Measurements from ENCODE around the gene ARHGEF1.

The ARHGEF1 gene

DNA sequence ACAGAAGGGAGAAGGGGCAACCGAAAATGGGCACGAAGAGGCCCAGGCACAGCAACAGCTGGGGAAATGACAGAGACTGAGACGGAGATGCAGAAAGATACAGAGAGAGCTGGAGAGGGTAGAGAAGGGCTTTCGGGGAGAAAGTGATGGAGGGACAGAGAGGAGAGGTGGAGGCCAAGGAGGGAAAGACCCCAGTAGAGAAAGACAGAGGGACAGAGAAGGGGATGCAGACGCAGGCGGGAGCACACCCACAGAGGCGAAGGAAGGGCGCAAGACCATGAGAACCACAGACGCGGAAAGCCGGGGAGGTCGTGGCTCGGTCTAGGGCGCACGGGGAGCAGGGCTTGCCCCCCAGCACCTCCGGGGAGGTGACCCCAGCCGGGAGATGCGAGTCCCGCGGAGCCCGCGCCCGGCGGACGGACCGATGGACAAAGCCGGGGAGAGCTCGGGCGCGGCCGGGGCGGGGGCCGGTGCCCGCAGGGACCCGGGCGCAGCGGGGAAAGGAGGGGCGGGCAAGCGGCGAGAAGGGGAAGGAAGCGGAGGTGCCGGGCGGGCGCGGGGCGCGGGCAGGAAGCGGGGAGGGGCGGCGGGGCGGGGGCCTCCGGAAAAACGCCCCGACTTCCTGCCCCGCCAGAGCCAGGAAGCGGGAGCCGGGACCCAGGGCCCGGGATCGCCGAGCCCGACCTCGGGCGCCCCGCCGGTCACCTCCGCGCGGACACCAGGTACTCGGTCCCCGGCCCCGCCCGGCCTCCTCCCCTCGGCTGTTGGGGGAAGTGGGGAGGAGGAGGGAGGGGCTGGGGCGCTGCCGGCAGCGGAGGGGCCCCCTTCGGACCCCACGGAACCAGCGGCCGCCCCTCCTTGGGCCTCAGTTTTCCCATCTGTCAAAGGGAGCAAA, at the start of gene ARHGEF1:
Gene ARHGEF1, plus strand, starts transcription at position 617 of the 895 bp plus-strand sequence. CDS start 4,899 bp downstream, outside the sequence.
- no peak for ATAC-seq

GRCh38 chr19:41837981-41838708, 44.8 kb upstream of the ARHGEF1 start:
- no peak for ATAC-seq

DNA sequence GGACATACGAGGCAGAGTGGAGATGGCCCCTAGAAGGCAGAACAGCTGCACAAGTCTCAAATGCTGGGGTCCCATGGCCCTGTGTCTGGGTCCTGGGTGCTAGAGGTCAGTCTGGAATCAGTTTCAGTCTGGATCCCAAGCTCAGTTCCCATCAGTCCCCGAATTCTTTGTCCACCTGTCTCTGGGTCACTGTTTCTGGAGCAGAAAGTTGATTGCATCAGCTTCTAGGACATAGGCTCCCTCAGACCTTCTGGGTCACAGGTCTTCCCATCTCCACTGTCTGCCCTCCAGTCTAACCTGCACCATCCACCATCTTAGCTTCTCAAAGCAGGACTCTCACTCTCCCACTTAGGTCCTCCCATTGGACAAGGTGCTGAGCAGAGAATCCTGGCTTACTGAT, 43.8 kb upstream of the ARHGEF1 start:
- ATAC-seq = no peak

DNA sequence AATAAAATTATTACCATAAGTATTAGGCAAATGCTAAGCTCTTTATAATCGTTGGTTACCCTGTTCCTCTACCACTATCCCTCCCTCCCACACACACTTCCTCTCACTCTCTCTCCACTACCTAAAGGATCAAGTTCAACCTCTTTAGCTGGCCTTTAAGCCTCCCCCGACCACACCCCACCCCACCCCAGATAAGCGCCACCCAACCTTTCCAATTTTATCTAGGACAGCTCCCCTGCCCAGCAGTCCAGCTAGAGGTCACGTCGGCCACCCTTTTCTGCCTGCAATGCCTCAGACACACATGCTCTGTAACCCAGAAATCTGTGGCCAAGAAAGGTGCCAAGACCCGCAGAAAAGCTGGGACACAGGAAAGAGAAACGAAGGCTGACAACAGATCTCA, 39.6 kb upstream of the ARHGEF1 start:
- ATAC-seq = no peak

DNA sequence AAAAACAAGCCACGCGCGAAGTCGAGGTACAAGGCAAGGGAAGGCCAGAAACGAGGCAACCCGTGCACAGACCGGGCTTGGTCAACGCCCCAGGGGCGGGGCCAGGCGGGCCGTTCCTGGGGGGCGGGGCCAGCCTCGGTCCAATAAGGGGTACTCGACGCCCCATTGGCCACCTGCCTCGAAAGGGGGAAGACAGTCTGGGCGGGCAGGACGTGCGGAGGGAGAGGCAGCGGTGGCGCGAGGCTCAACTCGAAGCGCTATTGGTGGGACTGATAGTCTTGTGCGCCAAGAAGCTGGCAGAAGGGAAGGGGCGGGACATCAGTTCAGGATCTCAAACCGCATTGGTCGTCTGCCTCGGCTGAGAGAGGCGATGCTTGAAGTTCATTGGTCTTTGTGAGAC, 38.4 kb upstream of the ARHGEF1 start, which contains the start of gene LYPD4:
Gene LYPD4, minus strand, starts transcription at position 83 of the 400 bp plus-strand sequence. CDS start 5,398 bp downstream, outside the sequence.
- no peak for ATAC-seq

DNA sequence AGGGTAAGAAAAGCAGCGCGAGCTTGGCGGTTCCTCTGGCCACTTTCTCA, 38.2 kb upstream of the ARHGEF1 start, which contains the start of gene DMRTC2:
Gene DMRTC2, plus strand, starts transcription at position 42 of the 50 bp plus-strand sequence. CDS start 2,387 bp downstream, outside the sequence.
- no peak for ATAC-seq

DNA sequence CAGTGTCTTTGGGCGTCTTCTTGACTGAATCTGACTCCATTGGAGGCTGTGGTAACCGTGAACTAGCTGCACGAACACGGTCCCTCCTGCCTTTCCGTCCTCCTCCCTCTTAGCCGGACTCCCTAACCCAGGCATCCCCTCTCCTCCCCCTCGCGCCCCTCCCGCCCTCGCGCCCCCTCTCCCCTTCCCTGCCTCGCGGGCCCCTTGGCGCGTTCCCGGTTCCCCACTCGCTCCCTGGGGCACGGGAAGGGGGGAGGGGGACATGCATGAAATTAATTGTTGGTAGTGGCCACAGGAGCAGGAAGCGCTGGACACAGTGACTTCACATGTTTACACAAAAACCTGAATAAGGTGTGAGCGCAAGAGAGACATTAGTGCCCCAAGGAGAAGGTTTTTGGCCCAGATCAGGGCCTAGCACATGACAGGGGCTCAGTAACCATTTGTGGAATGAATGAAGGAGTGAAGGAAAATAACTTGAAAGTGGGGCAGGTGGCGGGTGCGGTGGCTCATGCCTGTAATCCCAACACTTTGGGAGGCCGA, 37.9 kb upstream of the ARHGEF1 start:
- no peak for ATAC-seq

DNA sequence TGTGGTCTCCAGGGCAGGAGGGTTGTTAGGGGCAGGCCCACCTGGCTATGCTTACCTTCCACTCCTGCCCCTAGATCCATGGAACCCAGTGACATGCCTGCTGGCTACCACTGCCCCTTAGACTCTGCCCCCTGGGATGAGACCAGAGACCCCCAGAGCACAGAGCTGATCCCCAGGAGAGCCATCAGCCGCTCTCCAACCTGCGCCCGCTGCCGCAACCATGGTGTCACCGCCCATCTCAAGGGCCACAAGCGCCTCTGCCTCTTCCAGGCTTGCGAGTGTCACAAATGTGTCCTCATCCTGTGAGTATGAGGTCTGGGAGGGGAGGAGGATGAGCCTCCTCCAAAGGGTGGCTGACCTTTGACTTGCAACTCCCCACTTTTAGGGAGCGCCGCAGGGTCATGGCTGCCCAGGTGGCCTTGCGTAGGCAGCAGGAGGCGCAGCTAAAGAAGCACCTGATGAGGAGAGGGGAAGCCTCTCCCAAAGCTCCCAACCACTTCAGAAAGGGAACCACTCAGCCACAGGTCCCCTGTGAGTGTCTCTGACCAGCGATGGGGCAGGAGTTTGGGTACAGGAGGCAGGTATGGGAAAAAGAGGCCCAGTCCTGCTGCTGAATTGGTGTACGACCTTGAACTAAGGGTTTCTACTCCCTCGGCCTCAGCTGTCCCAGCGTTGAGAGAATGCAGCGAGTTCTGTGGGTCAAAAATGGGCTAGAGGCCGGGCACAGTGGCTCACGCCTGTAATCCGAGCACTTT, 35.5 kb upstream of the ARHGEF1 start:
- ATAC-seq = no peak

DNA sequence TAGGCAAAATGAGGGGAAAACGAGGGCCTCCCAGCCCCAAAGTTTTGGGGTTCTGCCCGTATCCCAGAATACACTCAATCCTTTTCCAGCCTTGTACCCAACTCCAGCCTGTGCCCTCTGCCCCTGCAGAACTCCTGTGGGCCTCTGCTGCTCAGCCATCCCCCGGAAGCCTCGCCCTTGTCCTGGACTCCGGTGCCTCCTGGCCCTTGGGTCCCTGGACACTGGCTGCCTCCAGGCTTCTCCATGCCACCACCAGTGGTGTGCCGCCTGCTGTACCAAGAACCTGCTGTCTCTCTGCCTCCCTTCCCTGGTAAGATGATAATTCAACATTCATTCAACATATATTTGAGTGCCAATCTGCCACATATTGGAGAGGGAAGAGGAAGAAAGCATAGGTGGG, 34.3 kb upstream of the ARHGEF1 start:
- ATAC-seq = no peak

- ATAC-seq = no peak
These were observed 33.9 kb upstream of the ARHGEF1 start for GRCh38 chr19:41849067-41849466.

GRCh38 chr19:41850381-41850780, 32.6 kb upstream of the ARHGEF1 start:
- ATAC-seq = no peak

DNA sequence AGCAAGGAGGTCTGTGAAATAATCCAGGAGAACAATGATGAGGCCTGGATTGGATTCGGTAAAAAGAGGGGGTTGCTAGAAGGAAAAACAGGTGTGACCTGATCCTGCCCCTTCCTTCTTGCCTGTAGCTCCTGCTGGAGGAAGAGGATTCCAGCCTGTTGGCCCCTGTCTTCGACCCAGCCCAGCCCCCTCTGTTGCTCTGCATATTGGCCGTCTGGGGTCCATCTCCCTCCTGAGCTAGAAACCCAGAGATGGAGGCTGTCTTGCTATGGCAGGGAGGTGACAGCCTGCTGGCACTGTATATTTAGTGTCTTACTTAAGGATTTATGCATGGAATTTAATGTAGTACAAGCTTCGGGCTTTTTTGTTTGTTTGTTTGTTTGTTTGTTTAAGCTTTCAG, 31.5 kb upstream of the ARHGEF1 start:
- no peak for ATAC-seq

DNA sequence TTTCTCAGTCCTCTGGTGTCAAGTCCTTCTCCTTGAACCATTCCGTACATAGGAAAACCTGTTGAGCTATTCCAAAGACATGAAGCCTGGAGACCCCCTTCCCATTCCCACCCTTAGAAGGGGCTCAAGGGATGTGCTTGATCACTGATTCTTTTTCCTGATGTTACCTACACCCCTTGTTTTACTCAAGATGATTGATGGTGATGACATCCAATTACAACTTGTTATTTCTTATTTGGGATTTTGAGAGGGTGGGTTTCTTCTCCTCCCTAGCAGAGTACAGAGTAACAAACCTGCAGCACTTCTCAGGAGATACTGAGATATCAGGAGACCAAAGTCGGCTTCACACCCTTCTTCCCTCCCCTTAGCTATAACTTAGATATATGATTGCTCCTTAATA, 29.6 kb upstream of the ARHGEF1 start:
- ATAC-seq = no peak

DNA sequence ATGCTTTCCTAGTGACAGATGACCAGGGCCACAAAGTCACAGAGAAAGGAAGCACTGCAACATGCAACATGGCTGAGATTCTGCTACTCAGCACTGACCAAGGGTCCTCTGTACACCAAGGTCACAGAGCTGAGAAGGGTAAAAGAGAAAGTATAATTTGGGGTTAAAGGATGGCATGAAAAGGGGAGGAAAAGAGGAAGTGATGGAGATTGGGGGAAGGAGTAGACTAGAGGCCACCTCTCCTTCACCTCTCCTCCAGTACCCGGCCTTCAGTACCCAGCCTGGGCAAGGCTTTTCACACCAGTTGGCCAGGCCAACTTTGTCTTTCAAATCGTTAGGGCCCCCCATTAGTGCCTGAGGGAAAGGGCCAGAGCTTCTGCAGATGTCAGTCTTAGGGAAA, 29.2 kb upstream of the ARHGEF1 start:
- ATAC-seq = no peak

DNA sequence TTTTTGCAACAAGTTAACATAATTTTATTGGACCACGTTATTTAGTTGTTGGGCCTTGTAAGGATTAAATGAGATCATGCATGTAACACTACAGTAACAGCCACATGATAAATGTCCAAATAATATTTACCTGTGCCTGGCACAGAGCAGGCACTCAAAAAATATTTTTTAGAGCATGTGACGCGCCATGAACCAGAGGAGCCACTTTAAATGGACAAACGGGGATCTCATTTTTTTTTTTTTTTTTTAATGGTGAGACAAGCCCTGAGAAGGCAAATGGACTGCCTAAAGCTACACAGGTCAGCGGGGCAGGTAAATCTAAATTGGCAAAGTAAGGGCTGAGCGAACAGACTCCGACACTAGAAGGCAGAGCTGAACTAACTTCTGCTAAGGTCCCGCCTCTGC, 23.8 kb upstream of the ARHGEF1 start:
- ATAC-seq = no peak

DNA sequence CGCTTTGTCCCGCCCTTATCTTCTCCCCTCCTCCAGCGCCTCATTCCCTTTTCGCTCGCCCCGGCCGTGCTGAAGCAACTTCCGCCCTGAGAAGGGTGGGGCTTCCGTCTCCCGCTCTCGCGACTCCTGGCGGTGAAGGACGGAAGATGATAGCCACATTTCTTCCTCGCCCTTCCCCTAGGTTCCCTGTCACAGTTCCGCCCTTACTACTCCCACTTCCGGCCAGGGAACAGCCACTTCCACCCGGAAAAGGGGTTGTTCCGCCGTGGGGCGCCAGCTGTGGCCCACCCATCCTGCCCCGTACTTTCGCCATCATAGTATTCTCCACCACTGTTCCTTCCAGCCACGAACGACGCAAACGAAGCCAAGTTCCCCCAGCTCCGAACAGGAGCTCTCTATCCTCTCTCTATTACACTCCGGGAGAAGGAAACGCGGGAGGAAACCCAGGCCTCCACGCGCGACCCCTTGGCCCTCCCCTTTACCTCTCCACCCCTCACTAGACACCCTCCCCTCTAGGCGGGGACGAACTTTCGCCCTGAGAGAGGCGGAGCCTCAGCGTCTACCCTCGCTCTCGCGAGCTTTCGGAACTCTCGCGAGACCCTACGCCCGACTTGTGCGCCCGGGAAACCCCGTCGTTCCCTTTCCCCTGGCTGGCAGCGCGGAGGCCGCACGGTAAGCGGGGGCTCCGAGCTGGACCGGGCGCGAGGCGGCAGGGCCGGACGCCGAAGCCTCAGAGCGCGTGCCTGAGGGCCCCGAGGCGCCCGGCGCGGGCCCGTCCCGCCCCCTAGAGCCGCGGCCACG, 23.2 kb upstream of the ARHGEF1 start, which contains the start of gene RPS19:
Gene RPS19, plus strand, starts transcription at position 638 of the 801 bp plus-strand sequence. CDS start 520 bp downstream, outside the sequence.
- ATAC-seq = peak; percentile 77 to 84

- no peak for ATAC-seq
These were observed 22.4 kb upstream of the ARHGEF1 start for GRCh38 chr19:41860419-41861115.

DNA sequence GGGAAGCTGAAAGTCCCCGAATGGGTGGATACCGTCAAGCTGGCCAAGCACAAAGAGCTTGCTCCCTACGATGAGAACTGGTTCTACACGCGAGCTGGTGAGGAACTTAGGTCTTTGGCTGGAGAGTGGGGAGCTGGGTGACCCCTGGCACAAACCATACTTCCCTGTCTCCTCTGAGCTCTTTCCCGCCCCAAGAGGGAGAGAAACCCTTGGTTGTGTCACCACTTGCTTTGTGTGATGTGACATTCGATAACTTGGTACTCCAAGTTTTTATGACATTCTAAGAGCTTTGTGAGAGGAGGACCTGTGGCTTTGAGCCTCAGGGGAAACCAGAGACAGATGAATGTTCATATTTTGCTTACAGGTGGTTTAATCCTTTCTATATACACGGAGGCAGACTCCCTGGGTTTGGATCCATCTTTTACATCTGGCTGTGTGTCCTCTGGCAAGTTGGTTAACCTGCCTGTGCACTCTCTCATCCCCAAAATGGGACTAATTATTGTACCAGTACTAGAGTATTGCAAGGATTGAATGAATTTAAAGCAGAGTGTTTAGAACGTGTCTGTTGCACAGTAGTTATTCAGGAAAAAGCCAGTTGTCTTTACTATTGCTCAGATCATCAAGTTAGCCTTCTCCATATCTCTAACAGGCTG, 21.7 kb upstream of the ARHGEF1 start:
- no peak for ATAC-seq

GRCh38 chr19:41861846-41862245, 21.1 kb upstream of the ARHGEF1 start:
- no peak for ATAC-seq

DNA sequence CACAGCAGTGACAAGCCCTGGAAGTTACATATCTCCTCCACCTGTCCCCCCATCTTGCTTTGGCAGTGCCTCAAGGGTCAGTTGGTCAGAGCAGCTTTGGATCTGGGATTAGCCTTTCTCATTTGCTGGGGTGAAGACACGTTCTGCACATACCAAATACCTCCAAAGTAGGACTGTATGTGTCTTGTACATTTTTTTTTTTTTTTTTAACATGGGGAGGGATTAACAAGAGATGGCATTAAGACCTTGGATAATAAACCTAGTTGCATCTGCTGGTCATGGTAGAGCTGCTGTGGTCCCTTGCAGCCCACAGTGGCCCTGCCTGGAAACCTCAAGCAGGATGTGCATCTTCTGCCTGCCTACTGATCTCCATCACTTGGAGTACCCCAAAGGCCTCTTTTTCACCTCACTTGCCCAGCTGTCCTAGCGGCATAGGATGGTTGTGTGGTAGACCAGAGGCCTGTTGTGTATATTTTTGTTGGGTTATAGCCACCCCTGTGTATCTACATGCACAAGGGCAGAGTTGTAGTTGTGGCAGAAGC, 20.5 kb upstream of the ARHGEF1 start:
- no peak for ATAC-seq
